DOHH2 (cell line): ENCODE data around the gene MAGEF1.

Experiments
- H3F3A ChIP-seq: fragments of 200-600 bp; sonication (generic), shearing (Covaris generic); 2 replicates; pipeline ENCODE4 v1.6.0; 2016; ENCODE audit warnings: antibody characterized with exemption, mild to moderate bottlenecking; ENCODE audit not compliant: control insufficient read depth, insufficient read depth
- H3K27ac ChIP-seq: fragments of 200-600 bp; sonication (generic); 2 replicates; pipeline ENCODE4 v1.5.1; 2014; ENCODE audit warnings: low read depth, mild to moderate bottlenecking, low read length, moderate library complexity
- H3K27me3 ChIP-seq: fragments of 200-600 bp; sonication (generic); 2 replicates; pipeline ENCODE4 v1.6.1; 2014; ENCODE audit warnings: mild to moderate bottlenecking, low read length, mixed read lengths; ENCODE audit not compliant: control insufficient read depth
- H3K36me3 ChIP-seq: fragments of 200-600 bp; sonication (generic); 2 replicates; pipeline ENCODE4 v1.6.1; 2014; ENCODE audit warnings: mild to moderate bottlenecking, low read length, moderate library complexity, mixed read lengths; ENCODE audit not compliant: control insufficient read depth
- H3K4me1 ChIP-seq: fragments of 200-600 bp; sonication (generic); 2 replicates; pipeline ENCODE4 v1.6.1; 2014; ENCODE audit warnings: mild to moderate bottlenecking, low read length, mixed read lengths; ENCODE audit not compliant: control insufficient read depth
- H3K4me2 ChIP-seq: fragments of 200-600 bp; sonication (generic); 2 replicates; pipeline ENCODE4 v1.6.0; 2014; ENCODE audit warnings: mild to moderate bottlenecking, low read length, moderate library complexity
- H3K4me3 ChIP-seq: fragments of 200-600 bp; sonication (generic); 2 replicates; pipeline ENCODE4 v1.5.1; 2014; ENCODE audit warnings: mild to moderate bottlenecking, low read length, mixed read lengths
- H3K79me2 ChIP-seq: fragments of 200-600 bp; sonication (generic); 2 replicates; pipeline ENCODE4 v1.6.1; 2014; ENCODE audit warnings: mild to moderate bottlenecking, low read length, mixed read lengths; ENCODE audit not compliant: control insufficient read depth
- H3K9me2 ChIP-seq: fragments of 200-600 bp; sonication (generic); replicated peaks from 2 replicates; pipeline ENCODE4 v1.6.1; 2014; ENCODE audit warnings: mild to moderate bottlenecking, low read length, mixed read lengths; ENCODE audit not compliant: control insufficient read depth
- H3K9me3 ChIP-seq: fragments of 200-600 bp; sonication (generic); 2 replicates; pipeline ENCODE4 v1.6.1; 2014; ENCODE audit warnings: antibody characterized with exemption, low read length, mixed read lengths; ENCODE audit not compliant: control insufficient read depth, insufficient read depth
- H4K20me1 ChIP-seq: fragments of 200-600 bp; sonication (generic); 2 replicates; pipeline ENCODE4 v1.6.0; 2014; ENCODE audit warnings: low read depth, mild to moderate bottlenecking, antibody characterized with exemption, low read length, moderate library complexity; ENCODE audit not compliant: control insufficient read depth, insufficient read depth
- EZH2phosphoT487 ChIP-seq: fragments of 200-600 bp; sonication (generic); IDR thresholded peaks from 2 replicates; pipeline ENCODE4 v1.6.1; 2017; ENCODE audit warnings: borderline replicate concordance, mild to moderate bottlenecking, antibody characterized with exemption, low read length, moderate library complexity, mixed read lengths
- TF ChIP-seq, protein P1 (sequence below): fragments of 200-600 bp; sonication (generic); IDR thresholded peaks from one replicate; pipeline ENCODE4 v1.5.1; 2014; ENCODE audit warnings: antibody characterized with exemption, mild to moderate bottlenecking, low read depth, low read length; ENCODE audit not compliant: poor library complexity, severe bottlenecking

Gene MAGEF1

DNA sequence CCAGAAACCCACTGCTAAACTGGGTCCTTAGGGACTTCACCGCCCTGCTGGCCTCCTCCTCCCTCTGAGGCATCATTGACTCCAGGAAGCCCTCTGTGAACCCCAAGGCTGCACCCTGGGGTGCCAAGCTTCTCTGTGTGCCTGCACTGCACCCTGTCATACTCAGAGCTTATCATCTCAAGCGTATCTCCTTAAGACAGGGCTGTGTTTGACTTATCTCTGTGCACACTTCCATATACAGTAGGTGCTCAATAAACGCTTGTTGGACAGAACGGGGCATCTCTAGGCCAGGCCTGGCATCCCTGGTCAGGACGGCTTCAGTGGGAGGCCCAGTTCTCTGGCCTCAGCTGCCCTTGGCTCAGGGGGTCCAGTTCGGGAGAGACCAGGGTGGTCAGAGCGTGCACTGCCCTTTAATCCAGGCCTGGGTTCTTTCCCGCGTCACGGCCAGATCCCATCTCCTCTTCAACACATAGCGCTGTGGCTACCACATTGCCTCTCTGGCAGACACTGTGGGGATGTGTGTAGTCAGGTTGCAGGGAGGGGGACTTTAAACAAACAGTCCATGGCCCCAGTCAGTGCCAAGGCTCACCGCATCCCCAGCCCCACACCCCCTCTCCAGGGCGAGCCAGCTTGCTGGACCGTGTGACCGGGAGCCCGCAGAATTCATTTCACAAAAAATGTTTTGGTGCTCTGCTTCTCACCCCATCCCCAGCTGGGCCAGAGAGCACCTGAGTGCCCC is 33.4 kb downstream of the MAGEF1 start:
- Histone ChIP-seq H4K20me1 (no peaks in the 10 kb centered on the region), H3F3A (no peaks in the 10 kb centered on the region), H3K4me2 (no peak overlapping the region), H3K4me1 (peaks cover 8% of the 10 kb centered on the region), H3K27ac (no peak overlapping the region), H3K79me2 (no peaks in the 10 kb centered on the region), H3K4me3 (no peak overlapping the region), H3K9me2 (no peaks in the 10 kb centered on the region), H3K36me3 (no peaks in the 10 kb centered on the region), H3K27me3 (peaks cover 2% of the 10 kb centered on the region), H3K9me3 (no peaks in the 10 kb centered on the region)
- TF ChIP-seq, protein P1, sequence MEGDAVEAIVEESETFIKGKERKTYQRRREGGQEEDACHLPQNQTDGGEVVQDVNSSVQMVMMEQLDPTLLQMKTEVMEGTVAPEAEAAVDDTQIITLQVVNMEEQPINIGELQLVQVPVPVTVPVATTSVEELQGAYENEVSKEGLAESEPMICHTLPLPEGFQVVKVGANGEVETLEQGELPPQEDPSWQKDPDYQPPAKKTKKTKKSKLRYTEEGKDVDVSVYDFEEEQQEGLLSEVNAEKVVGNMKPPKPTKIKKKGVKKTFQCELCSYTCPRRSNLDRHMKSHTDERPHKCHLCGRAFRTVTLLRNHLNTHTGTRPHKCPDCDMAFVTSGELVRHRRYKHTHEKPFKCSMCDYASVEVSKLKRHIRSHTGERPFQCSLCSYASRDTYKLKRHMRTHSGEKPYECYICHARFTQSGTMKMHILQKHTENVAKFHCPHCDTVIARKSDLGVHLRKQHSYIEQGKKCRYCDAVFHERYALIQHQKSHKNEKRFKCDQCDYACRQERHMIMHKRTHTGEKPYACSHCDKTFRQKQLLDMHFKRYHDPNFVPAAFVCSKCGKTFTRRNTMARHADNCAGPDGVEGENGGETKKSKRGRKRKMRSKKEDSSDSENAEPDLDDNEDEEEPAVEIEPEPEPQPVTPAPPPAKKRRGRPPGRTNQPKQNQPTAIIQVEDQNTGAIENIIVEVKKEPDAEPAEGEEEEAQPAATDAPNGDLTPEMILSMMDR = no peak
- TF ChIP-seq EZH2phosphoT487 = no peak

DNA sequence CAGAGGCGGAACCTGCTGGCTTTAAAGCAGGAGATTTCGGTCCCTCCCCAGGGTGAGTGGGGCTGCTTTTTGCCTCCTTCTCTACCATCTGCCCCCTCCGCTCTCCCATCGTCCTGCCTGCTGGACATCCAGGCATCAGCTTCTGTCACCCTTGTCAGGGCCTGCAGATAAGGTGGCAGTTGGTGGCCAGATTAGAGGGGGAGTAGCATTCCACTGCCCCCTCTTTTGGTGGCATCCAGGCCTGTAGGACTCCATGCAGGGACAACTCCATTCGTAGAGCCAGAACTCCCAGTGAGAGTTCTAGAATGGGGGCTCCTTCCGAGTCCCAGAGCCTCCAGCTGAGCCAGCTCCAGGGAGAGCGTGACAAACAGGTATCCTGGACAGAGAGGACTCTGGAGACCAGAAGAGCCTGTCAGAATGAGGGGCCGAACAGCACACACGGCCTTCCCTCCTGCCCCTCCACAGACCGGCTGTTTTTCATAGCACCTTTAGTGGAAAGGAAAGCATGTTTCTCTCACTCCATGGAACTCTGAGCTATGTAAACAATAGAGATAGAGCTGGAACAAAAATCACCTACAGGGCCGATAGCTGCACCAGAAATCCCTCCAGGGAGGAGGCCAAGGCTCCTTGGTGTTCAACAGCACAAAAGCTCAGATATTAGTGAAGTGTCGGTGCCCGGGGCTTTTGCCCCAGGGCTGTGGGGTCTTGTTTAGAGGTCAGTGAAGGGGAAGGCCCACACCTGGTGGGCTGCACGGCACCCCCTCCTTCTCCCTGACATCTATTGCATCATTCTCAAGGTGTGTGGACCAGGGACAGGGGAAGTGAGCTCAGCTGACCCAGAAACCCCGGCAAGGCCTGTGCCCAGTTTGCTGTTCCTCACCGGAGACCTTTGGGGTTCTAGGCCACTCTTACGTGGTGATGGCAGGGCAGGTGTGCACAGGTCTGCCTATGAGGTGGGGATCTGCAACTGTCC is 34.2 kb downstream of the MAGEF1 start:
- Histone ChIP-seq H3K79me2 (no peaks in the 10 kb centered on the region), H3F3A (no peaks in the 10 kb centered on the region), H3K27ac (no peak overlapping the region), H3K36me3 (no peaks in the 10 kb centered on the region), H3K9me3 (no peaks in the 10 kb centered on the region), H3K4me1 (peaks cover 8% of the 10 kb centered on the region), H3K27me3 (peaks cover 2% of the 10 kb centered on the region), H3K4me2 (peak overlapping the region; percentile 36), H3K9me2 (no peaks in the 10 kb centered on the region), H3K4me3 (no peak overlapping the region), H4K20me1 (no peaks in the 10 kb centered on the region)
- TF ChIP-seq, protein P1 = no peak
- no peak for TF ChIP-seq EZH2phosphoT487

- H4K20me1 ChIP-seq = no peaks in the 10 kb centered on the region
- no peak overlapping the region for H3K27ac ChIP-seq
- peak overlapping the region; percentile 36 for H3K4me2 ChIP-seq
- peaks cover 2% of the 10 kb centered on the region for H3K27me3 ChIP-seq
- H3K36me3 ChIP-seq = no peaks in the 10 kb centered on the region
- H3K9me3 ChIP-seq = no peaks in the 10 kb centered on the region
- no peaks in the 10 kb centered on the region for H3K79me2 ChIP-seq
- H3F3A ChIP-seq = no peaks in the 10 kb centered on the region
- H3K9me2 ChIP-seq = no peaks in the 10 kb centered on the region
- H3K4me3 ChIP-seq = no peak overlapping the region
- peaks cover 8% of the 10 kb centered on the region for H3K4me1 ChIP-seq
- no peak for TF ChIP-seq EZH2phosphoT487
- TF ChIP-seq, protein P1 = no peak
These were observed 34.9 kb downstream of the MAGEF1 start for GRCh38 chr3:184676927-184677326.
